ENCODE results near the gene ELFN2.

- TF ChIP-seq CTCF (IDR thresholded peaks at IDR 0.05) = no peak
- no peak for TF ChIP-seq POLR2A (IDR thresholded peaks at IDR 0.05)
Measured at GRCh38 chr22:37353839-37354238, 73.4 kb downstream of the ELFN2 start.
